HepG2 (cell line): ENCODE data around the gene DDIAS. TPM values are rescaled to one million over a fixed set of nuclear protein-coding genes. Genes with fewer than 3 reads are reported as not detected.
A peak's percentile ranks its signal among the peaks of the same experiment; 100 is the strongest.

ENCODE experiments used
- ATAC-seq: fragments of 200-7000 bp; cut with Tn5 transposase; 3 replicates; pipeline ENCODE4 v1.9.1; 2020; ENCODE audit warnings: mild to moderate bottlenecking, moderate library complexity
- BruUV-seq: library from RNA; stranded (reverse); fragments of 400-500 nt; replicated peaks from 2 replicates; lab custom pipeline; 2021; lab: Mats Ljungman, UMichigan
- CTCF ChIA-PET: fragments of 300-600 bp; formaldehyde crosslinking; extraction: SDS; loops from one replicate; lab custom pipeline; 2021; ENCODE audit warnings: low total read pairs, inconsistent platforms, low intra/inter-chr PET ratio; lab: Yijun Ruan, JAX
- POLR2A ChIA-PET: fragments of 350-600 bp; sonication (Branson Sonifier 250); formaldehyde crosslinking; loops from one replicate; lab custom pipeline; 2020; ENCODE audit warnings: antibody characterized with exemption, inconsistent platforms; lab: Yijun Ruan, JAX
- DNase-seq: peaks from one replicate; pipeline ENCODE4 v3.0.0-alpha.2; 2015; ENCODE audit warnings: low spot score
- FAIRE-seq: peaks from 3 replicates; lab custom pipeline; 2011; peaks lifted over from hg19 to GRCh38; lab: Jason Lieb, UNC
- H2AFZ ChIP-seq: one replicate; pipeline ENCODE4 v1.6.1; 2011; ENCODE audit warnings: low read length, inconsistent platforms
- H3K27ac ChIP-seq: fragments of 300-600 bp; 3 replicates; pipeline ENCODE4 v1.8.0; 2011; ENCODE audit warnings: mixed run types, mild to moderate bottlenecking, mixed read lengths, low read length, inconsistent platforms; ENCODE audit not compliant: insufficient read depth; ENCODE audit errors: extremely low read length
- H3K27me3 ChIP-seq, 2 experiments: fragments of 200-600 bp in 1 of 2; 2 replicates in 1 of 2; 3 replicates in 1 of 2; pipeline versions ENCODE4 v1.6.0 to v1.8.0; 2011; ENCODE audit warnings: low read length in 2 of 2, mild to moderate bottlenecking in 2 of 2, moderate library complexity in 2 of 2, inconsistent platforms in 1 of 2; ENCODE audit not compliant: insufficient read depth in 2 of 2, control insufficient read depth in 1 of 2
- H3K36me3 ChIP-seq, 2 experiments: fragments of 200-600 bp in 1 of 2; replicated peaks in 1 of 2; 2 replicates in 1 of 2; 3 replicates in 1 of 2; pipeline versions ENCODE4 v1.5.1 to v1.8.0; 2011; ENCODE audit warnings: low read length in 2 of 2, inconsistent platforms in 1 of 2; ENCODE audit not compliant: insufficient read depth in 2 of 2, control insufficient read depth in 1 of 2
- H3K4me1 ChIP-seq: 2 replicates; pipeline ENCODE4 v1.5.1; 2012; ENCODE audit warnings: low read length, inconsistent platforms; ENCODE audit not compliant: insufficient read depth
- H3K4me2 ChIP-seq: 2 replicates; pipeline ENCODE4 v1.6.0; 2011; ENCODE audit warnings: low read depth, low read length, inconsistent platforms
- H3K4me3 ChIP-seq, 3 experiments: fragments of 200-600 bp in 1 of 3; sonication (generic), shearing (Covaris generic) in 1 of 3; replicated peaks in 1 of 3; 2 replicates each; pipeline ENCODE4 v1.5.1; 2011 to 2016; ENCODE audit warnings: low read length in 3 of 3, inconsistent platforms in 2 of 3, low read depth in 2 of 3, mild to moderate bottlenecking in 2 of 3, control low read depth in 1 of 3, mixed read lengths in 1 of 3; ENCODE audit not compliant: insufficient read depth in 1 of 3
- H3K79me2 ChIP-seq: one replicate; pipeline ENCODE4 v1.6.1; 2011; ENCODE audit warnings: low read length, inconsistent platforms; ENCODE audit not compliant: insufficient read depth
- H3K9ac ChIP-seq: 2 replicates; pipeline ENCODE4 v1.6.0; 2011; ENCODE audit warnings: mild to moderate bottlenecking, low read depth, low read length, inconsistent platforms; ENCODE audit not compliant: insufficient read depth
- H3K9me3 ChIP-seq: 2 replicates; pipeline ENCODE4 v1.5.1; 2012; ENCODE audit warnings: mild to moderate bottlenecking, low read length
- H4K20me1 ChIP-seq: 2 replicates; pipeline ENCODE4 v1.6.0; 2011; ENCODE audit warnings: inconsistent platforms, mild to moderate bottlenecking, low read length, moderate library complexity; ENCODE audit not compliant: insufficient read depth
- SP1 ChIP-seq, 2 experiments: fragments of 450-650 bp in 1 of 2; sonication (generic) in 1 of 2; formaldehyde crosslinking in 1 of 2; IDR thresholded peaks; 2 replicates each; pipeline versions ENCODE4 v1.4.0 to v1.6.1; 2016 to 2020; ENCODE audit warnings: missing genetic modification reagents in 1 of 2
- SPEN ChIP-seq: sonication (generic); formaldehyde crosslinking; IDR thresholded peaks from 2 replicates; pipeline ENCODE4 v1.5.1; 2020; ENCODE audit warnings: low read depth, mild to moderate bottlenecking, missing genetic modification reagents
- ZNF605 ChIP-seq: sonication (generic); formaldehyde crosslinking; IDR thresholded peaks from 2 replicates; pipeline ENCODE4 v1.8.0; 2022; ENCODE audit warnings: mild to moderate bottlenecking, missing genetic modification reagents
- ZSCAN30 ChIP-seq: sonication (generic); formaldehyde crosslinking; IDR thresholded peaks from 2 replicates; pipeline ENCODE4 v1.5.0; 2020; ENCODE audit warnings: mild to moderate bottlenecking, missing genetic modification reagents
- WGBS: methylation state at CpG from one replicate; pipeline ENCODE4 v1.1.6; 2017; ENCODE audit warnings: low lambda C conversion rate; 5-methylcytosine and 5-hydroxymethylcytosine counted together
- in situ Hi-C: cut with HindIII; loops from 2 replicates; pipeline ENCODE4 v1.10.0; 2017; ENCODE audit warnings: low pct_unique_long_range_greater_than_20kb; ENCODE audit not compliant: extremely low pct_ligation_motif_present
- intact Hi-C: fragments of 100-400 bp; cut with micrococcal nuclease; formaldehyde crosslinking; loops from one replicate; pipeline ENCODE4 v1.10.0; 2022; ENCODE audit not compliant: unreplicated experiment
- polyA plus RNA-seq, 8 experiments: library from polyadenylated mRNA; depleted of rRNA in 3 of 8; stranded (reverse) in 7 of 8; unstranded in 1 of 8; fragments of >200 nt; fragmentation: Illumina TruSeq in 4 of 8; extraction: Trizol in 4 of 8; gene quantifications; 2 replicates each; pipeline versions ENCODE4 v1.2.1 to v1.2.3, GENCODE V29; 2011 to 2016; ENCODE audit warnings: low read depth in 4 of 8, missing spikeins in 1 of 8, mixed read lengths in 1 of 8; ENCODE audit not compliant: insufficient read depth in 1 of 8
- total RNA-seq, 5 experiments: library from RNA; depleted of rRNA; stranded (reverse); fragments of >200 nt; fragmentation: Illumina TruSeq; extraction: Trizol; gene quantifications; 2 replicates each; pipeline ENCODE4 v1.2.3, GENCODE V29; 2016; ENCODE audit warnings: low read depth in 1 of 5
- TF ChIP-seq, protein P1 (sequence below), 2 experiments: fragments of 450-650 bp in 1 of 2; sonication (generic) in 1 of 2; formaldehyde crosslinking; IDR thresholded peaks; 2 replicates each; pipeline versions ENCODE4 v1.5.0 to v1.8.0; 2020 to 2022; ENCODE audit warnings: mild to moderate bottlenecking in 1 of 2, missing genetic modification reagents in 1 of 2
- TF ChIP-seq, protein P2 (sequence below): sonication (generic); formaldehyde crosslinking; conservative IDR thresholded peaks from 2 replicates; pipeline ENCODE4 v1.8.0; 2022; ENCODE audit warnings: low read depth, missing genetic modification reagents

DDIAS gene
- total and polyA plus RNA-seq, 2 of the 13 experiments (the other 11 are each of a cell fraction or from before 2014, with no cell fraction given): 3.5 to 13.0 TPM

DNA sequence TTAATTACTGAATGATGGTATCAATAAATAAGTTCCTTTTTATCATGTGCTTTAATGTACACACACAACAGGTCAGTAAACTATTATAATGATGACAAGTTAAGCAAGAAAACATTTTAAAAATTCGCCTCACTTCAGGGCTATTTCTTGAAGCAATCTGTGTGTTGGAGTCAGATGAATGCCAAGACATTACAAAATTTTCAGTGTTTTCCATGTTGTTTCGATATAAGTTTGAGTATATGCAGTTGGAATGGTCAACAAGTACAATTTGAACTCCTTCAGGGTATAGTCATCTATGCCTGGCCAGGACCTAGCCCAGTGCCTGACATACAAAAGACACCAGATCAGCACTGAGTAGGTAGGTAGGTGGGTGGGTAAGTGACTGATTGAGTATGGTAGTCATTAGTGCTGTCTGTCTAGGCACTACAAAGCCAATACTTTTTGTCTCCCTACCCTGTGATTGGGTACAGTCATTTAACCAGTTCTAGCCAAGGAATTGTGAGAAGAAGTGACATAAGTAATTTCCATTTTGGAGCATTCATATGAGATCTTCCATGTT, 8.8 kb upstream of the DDIAS start:
- Histone ChIP-seq H2AFZ (no peak overlapping the region), H3K27me3 (no peaks in the 10 kb centered on the region), H4K20me1 (no peaks in the 10 kb centered on the region), H3K4me2 (no peak overlapping the region), H3K79me2 (peaks cover 20% of the 10 kb centered on the region), H3K9me3 (no peaks in the 10 kb centered on the region), H3K4me3 (no peak overlapping the region), H3K9ac (no peak overlapping the region), H3K4me1 (peaks cover 5% of the 10 kb centered on the region; the same call in 1 of the 2 replicates), H3K27ac (no peak overlapping the region), H3K36me3 (no peaks in the 10 kb centered on the region)
- ATAC-seq (no peak), FAIRE-seq (peak; percentile 36), DNase-seq (no peak)
- ChIA-PET CTCF (no interaction called here), POLR2A (no interaction called here)
- intact Hi-C loops (no loop called here), in situ Hi-C loops (no loop called here)
- BruUV-seq: no TSS peak
- TF ChIP-seq SPEN (CRISPR knock-in tag) (no peak), ZSCAN30 (CRISPR knock-in tag) (no peak), SP1 (IDR thresholded peaks at IDR 0.05) (no peak), SP1 (CRISPR knock-in tag; IDR thresholded peaks at IDR 0.05) (no peak), ZNF605 (CRISPR knock-in tag) (no peak)
- TF ChIP-seq, protein P1, sequence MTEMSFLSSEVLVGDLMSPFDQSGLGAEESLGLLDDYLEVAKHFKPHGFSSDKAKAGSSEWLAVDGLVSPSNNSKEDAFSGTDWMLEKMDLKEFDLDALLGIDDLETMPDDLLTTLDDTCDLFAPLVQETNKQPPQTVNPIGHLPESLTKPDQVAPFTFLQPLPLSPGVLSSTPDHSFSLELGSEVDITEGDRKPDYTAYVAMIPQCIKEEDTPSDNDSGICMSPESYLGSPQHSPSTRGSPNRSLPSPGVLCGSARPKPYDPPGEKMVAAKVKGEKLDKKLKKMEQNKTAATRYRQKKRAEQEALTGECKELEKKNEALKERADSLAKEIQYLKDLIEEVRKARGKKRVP (CRISPR knock-in tag; IDR thresholded peaks at IDR 0.05): no peak
- TF ChIP-seq, protein P2, sequence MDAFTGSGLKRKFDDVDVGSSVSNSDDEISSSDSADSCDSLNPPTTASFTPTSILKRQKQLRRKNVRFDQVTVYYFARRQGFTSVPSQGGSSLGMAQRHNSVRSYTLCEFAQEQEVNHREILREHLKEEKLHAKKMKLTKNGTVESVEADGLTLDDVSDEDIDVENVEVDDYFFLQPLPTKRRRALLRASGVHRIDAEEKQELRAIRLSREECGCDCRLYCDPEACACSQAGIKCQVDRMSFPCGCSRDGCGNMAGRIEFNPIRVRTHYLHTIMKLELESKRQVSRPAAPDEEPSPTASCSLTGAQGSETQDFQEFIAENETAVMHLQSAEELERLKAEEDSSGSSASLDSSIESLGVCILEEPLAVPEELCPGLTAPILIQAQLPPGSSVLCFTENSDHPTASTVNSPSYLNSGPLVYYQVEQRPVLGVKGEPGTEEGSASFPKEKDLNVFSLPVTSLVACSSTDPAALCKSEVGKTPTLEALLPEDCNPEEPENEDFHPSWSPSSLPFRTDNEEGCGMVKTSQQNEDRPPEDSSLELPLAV: no peak
- 98% methylated on average over 2 of the region's 2 CpGs for WGBS
